HEK293 (cell line): ENCODE measurements around the gene PLEKHF1.

ENCODE experiments used
- GLIS2 ChIP-seq: fragments of 450-650 bp; formaldehyde crosslinking; IDR thresholded peaks from 2 replicates; pipeline ENCODE4 v1.5.1; 2016; ENCODE audit warnings: missing biosample characterization, missing genetic modification characterization
- MYNN ChIP-seq: fragments of 450-650 bp; formaldehyde crosslinking; IDR thresholded peaks from 2 replicates; pipeline ENCODE4 v1.5.1; 2016; ENCODE audit warnings: missing biosample characterization, missing genetic modification characterization, borderline replicate concordance
- SP7 ChIP-seq: fragments of 450-650 bp; formaldehyde crosslinking; IDR thresholded peaks from 2 replicates; pipeline ENCODE4 v1.5.1; 2016; ENCODE audit warnings: missing biosample characterization, missing genetic modification characterization
- YY1 ChIP-seq: fragments of 450-650 bp; formaldehyde crosslinking; IDR thresholded peaks from 2 replicates; pipeline ENCODE4 v1.5.1; 2018; ENCODE audit warnings: missing biosample characterization, missing genetic modification characterization
- ZBTB20 ChIP-seq: fragments of 450-650 bp; formaldehyde crosslinking; IDR thresholded peaks from 2 replicates; pipeline ENCODE4 v1.5.1; 2016; ENCODE audit warnings: missing biosample characterization, missing genetic modification characterization
- ZBTB7A ChIP-seq: fragments of 450-650 bp; formaldehyde crosslinking; IDR thresholded peaks from 2 replicates; pipeline ENCODE4 v1.5.1; 2016; ENCODE audit warnings: low read depth, missing biosample characterization, missing genetic modification characterization
- ZBTB8A ChIP-seq: fragments of 450-650 bp; formaldehyde crosslinking; IDR thresholded peaks from 2 replicates; pipeline ENCODE4 v1.5.1; 2016; ENCODE audit warnings: missing biosample characterization, missing genetic modification characterization
- ZNF112 ChIP-seq: fragments of 450-650 bp; formaldehyde crosslinking; IDR thresholded peaks from 2 replicates; pipeline ENCODE4 v1.5.0; 2017; ENCODE audit warnings: missing biosample characterization, missing genetic modification characterization
- ZNF114 ChIP-seq: fragments of 450-650 bp; formaldehyde crosslinking; IDR thresholded peaks from 2 replicates; pipeline ENCODE4 v1.5.0; 2017; ENCODE audit warnings: missing biosample characterization, missing genetic modification characterization
- ZNF146 ChIP-seq: fragments of 450-650 bp; formaldehyde crosslinking; IDR thresholded peaks from 2 replicates; pipeline ENCODE4 v1.5.1; 2016; ENCODE audit warnings: missing biosample characterization, missing genetic modification characterization
- ZNF157 ChIP-seq: fragments of 450-650 bp; formaldehyde crosslinking; IDR thresholded peaks from 2 replicates; pipeline ENCODE4 v1.5.1; 2016; ENCODE audit warnings: missing biosample characterization, missing genetic modification characterization
- ZNF174 ChIP-seq: fragments of 450-650 bp; formaldehyde crosslinking; IDR thresholded peaks from 2 replicates; pipeline ENCODE4 v1.5.0; 2017; ENCODE audit warnings: missing biosample characterization, mild to moderate bottlenecking, missing genetic modification characterization
- ZNF211 ChIP-seq: fragments of 450-650 bp; formaldehyde crosslinking; IDR thresholded peaks from 2 replicates; pipeline ENCODE4 v1.5.1; 2016; ENCODE audit warnings: low read depth, missing biosample characterization, missing genetic modification characterization
- ZNF223 ChIP-seq: fragments of 450-650 bp; formaldehyde crosslinking; IDR thresholded peaks from 2 replicates; pipeline ENCODE4 v1.5.1; 2016; ENCODE audit warnings: missing biosample characterization, missing genetic modification characterization
- ZNF26 ChIP-seq: fragments of 450-650 bp; formaldehyde crosslinking; IDR thresholded peaks from 2 replicates; pipeline ENCODE4 v1.5.1; 2016; ENCODE audit warnings: missing biosample characterization, missing genetic modification characterization
- ZNF274 ChIP-seq, 2 experiments: fragments of 200-500 bp in 1 of 2; fragments of 450-650 bp in 1 of 2; sonication (Bioruptor generic) in 1 of 2; formaldehyde crosslinking in 1 of 2; IDR thresholded peaks; 2 replicates each; pipeline versions ENCODE4 v1.5.1 to v1.6.1; 2014 to 2016; ENCODE audit warnings: borderline replicate concordance in 1 of 2, inconsistent platforms in 1 of 2, low read length in 1 of 2, missing biosample characterization in 1 of 2, missing genetic modification characterization in 1 of 2
- ZNF426 ChIP-seq: fragments of 450-650 bp; formaldehyde crosslinking; IDR thresholded peaks from 2 replicates; pipeline ENCODE4 v1.5.1; 2017; ENCODE audit warnings: missing biosample characterization, missing genetic modification characterization, mild to moderate bottlenecking, inconsistent platforms, moderate library complexity
- ZNF510 ChIP-seq: fragments of 450-650 bp; formaldehyde crosslinking; IDR thresholded peaks from 2 replicates; pipeline ENCODE4 v1.5.1; 2018; ENCODE audit warnings: mild to moderate bottlenecking, missing genetic modification characterization, missing biosample characterization; ENCODE audit not compliant: insufficient replicate concordance
- ZNF529 ChIP-seq: fragments of 450-650 bp; formaldehyde crosslinking; IDR thresholded peaks from 2 replicates; pipeline ENCODE4 v1.5.1; 2017; ENCODE audit warnings: missing genetic modification characterization, missing biosample characterization; ENCODE audit not compliant: insufficient replicate concordance
- ZNF530 ChIP-seq: fragments of 450-650 bp; formaldehyde crosslinking; IDR thresholded peaks from 2 replicates; pipeline ENCODE4 v1.5.1; 2016; ENCODE audit warnings: low read depth, missing biosample characterization, missing genetic modification characterization
- ZNF560 ChIP-seq: fragments of 450-650 bp; formaldehyde crosslinking; IDR thresholded peaks from 2 replicates; pipeline ENCODE4 v1.5.1; 2017; ENCODE audit warnings: missing biosample characterization, missing genetic modification characterization, borderline replicate concordance
- ZNF571 ChIP-seq: fragments of 450-650 bp; formaldehyde crosslinking; IDR thresholded peaks from 2 replicates; pipeline ENCODE4 v1.5.0; 2017; ENCODE audit warnings: missing biosample characterization, missing genetic modification characterization
- ZNF660 ChIP-seq: fragments of 450-650 bp; IDR thresholded peaks from 2 replicates; pipeline ENCODE4 v1.5.1; 2018; ENCODE audit warnings: missing biosample characterization, mild to moderate bottlenecking, missing genetic modification characterization
- ZNF701 ChIP-seq: fragments of 450-650 bp; formaldehyde crosslinking; IDR thresholded peaks from 2 replicates; pipeline ENCODE4 v1.5.1; 2016; ENCODE audit warnings: missing biosample characterization, missing genetic modification characterization
- ZNF776 ChIP-seq: fragments of 450-650 bp; formaldehyde crosslinking; IDR thresholded peaks from 2 replicates; pipeline ENCODE4 v1.5.0; 2017; ENCODE audit warnings: missing biosample characterization, missing genetic modification characterization, borderline replicate concordance
- ZNF843 ChIP-seq: fragments of 450-650 bp; formaldehyde crosslinking; IDR thresholded peaks from 2 replicates; pipeline ENCODE4 v1.5.1; 2016; ENCODE audit warnings: missing biosample characterization, missing genetic modification characterization
- ZSCAN16 ChIP-seq: fragments of 450-650 bp; formaldehyde crosslinking; IDR thresholded peaks from 2 replicates; pipeline ENCODE4 v1.5.1; 2016; ENCODE audit warnings: missing biosample characterization, missing genetic modification characterization
- TF ChIP-seq, protein P1 (sequence below): fragments of 450-650 bp; formaldehyde crosslinking; IDR thresholded peaks from 2 replicates; pipeline ENCODE4 v1.5.1; 2016; ENCODE audit warnings: missing biosample characterization, missing genetic modification characterization
- TF ChIP-seq, protein P2 (sequence below): fragments of 450-650 bp; formaldehyde crosslinking; IDR thresholded peaks from 2 replicates; pipeline ENCODE4 v1.5.1; 2016; ENCODE audit warnings: missing biosample characterization, missing genetic modification characterization
- TF ChIP-seq, protein P3 (sequence below): fragments of 450-650 bp; formaldehyde crosslinking; IDR thresholded peaks from 2 replicates; pipeline ENCODE4 v1.5.1; 2016; ENCODE audit warnings: missing biosample characterization, missing genetic modification characterization, borderline replicate concordance

The PLEKHF1 gene

GRCh38 chr19:29687244-29687896 lies 22.1 kb downstream of the PLEKHF1 start (continued):
- TF ChIP-seq ZNF426 (tag by site-specific recombination) (no peak), ZNF174 (no peak), ZNF114 (tag by site-specific recombination) (no peak), ZNF26 (tag by site-specific recombination) (no peak), GLIS2 (tag by site-specific recombination) (no peak), ZNF146 (tag by site-specific recombination) (no peak), YY1 (tag by site-specific recombination) (no peak), ZNF211 (tag by site-specific recombination) (no peak), ZNF660 (tag by site-specific recombination) (peak; percentile 93), ZNF529 (tag by site-specific recombination) (no peak), ZNF571 (no peak), ZNF112 (no peak), ZBTB7A (tag by site-specific recombination) (no peak), ZNF530 (tag by site-specific recombination) (no peak), SP7 (peak; percentile 89), ZBTB20 (tag by site-specific recombination) (peak; percentile 13; the same call in 1 of the 2 replicates), ZNF274 (IDR thresholded peaks at IDR 0.05; ENCODE audit: low read length) (no peak), ZNF274 (tag by site-specific recombination; IDR thresholded peaks at IDR 0.05; ENCODE audit: borderline replicate concordance) (peak; percentile 34; the same call in 1 of the 2 replicates), ZNF510 (tag by site-specific recombination) (no peak), ZNF701 (peak; percentile 52; the same call in 1 of the 2 replicates), ZNF843 (tag by site-specific recombination) (peak; percentile 28; the same call in 1 of the 2 replicates), ZNF223 (no peak), ZNF157 (tag by site-specific recombination) (no peak), ZNF560 (no peak), ZSCAN16 (tag by site-specific recombination) (no peak), MYNN (tag by site-specific recombination) (no peak), ZBTB8A (tag by site-specific recombination) (no peak), ZNF776 (tag by site-specific recombination) (no peak)
- TF ChIP-seq, protein P1, sequence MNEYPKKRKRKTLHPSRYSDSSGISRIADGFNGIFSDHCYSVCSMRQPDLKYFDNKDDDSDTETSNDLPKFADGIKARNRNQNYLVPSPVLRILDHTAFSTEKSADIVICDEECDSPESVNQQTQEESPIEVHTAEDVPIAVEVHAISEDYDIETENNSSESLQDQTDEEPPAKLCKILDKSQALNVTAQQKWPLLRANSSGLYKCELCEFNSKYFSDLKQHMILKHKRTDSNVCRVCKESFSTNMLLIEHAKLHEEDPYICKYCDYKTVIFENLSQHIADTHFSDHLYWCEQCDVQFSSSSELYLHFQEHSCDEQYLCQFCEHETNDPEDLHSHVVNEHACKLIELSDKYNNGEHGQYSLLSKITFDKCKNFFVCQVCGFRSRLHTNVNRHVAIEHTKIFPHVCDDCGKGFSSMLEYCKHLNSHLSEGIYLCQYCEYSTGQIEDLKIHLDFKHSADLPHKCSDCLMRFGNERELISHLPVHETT = peak; percentile 23; the same call in 1 of the 2 replicates
- TF ChIP-seq, protein P2, sequence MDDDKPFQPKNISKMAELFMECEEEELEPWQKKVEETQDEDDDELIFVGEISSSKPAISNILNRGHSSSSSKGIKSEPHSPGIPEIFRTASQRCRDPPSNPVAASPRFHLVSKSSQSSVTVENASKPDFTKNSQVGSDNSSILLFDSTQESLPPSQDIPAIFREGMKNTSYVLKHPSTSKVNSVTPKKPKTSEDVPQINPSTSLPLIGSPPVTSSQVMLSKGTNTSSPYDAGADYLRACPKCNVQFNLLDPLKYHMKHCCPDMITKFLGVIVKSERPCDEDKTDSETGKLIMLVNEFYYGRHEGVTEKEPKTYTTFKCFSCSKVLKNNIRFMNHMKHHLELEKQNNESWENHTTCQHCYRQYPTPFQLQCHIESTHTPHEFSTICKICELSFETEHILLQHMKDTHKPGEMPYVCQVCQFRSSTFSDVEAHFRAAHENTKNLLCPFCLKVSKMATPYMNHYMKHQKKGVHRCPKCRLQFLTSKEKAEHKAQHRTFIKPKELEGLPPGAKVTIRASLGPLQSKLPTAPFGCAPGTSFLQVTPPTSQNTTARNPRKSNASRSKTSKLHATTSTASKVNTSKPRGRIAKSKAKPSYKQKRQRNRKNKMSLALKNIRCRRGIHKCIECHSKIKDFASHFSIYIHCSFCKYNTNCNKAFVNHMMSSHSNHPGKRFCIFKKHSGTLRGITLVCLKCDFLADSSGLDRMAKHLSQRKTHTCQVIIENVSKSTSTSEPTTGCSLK (tag by site-specific recombination) = 0 out of 2 replicates have a peak, but pooled peaks have one; percentile 80
- TF ChIP-seq, protein P3, sequence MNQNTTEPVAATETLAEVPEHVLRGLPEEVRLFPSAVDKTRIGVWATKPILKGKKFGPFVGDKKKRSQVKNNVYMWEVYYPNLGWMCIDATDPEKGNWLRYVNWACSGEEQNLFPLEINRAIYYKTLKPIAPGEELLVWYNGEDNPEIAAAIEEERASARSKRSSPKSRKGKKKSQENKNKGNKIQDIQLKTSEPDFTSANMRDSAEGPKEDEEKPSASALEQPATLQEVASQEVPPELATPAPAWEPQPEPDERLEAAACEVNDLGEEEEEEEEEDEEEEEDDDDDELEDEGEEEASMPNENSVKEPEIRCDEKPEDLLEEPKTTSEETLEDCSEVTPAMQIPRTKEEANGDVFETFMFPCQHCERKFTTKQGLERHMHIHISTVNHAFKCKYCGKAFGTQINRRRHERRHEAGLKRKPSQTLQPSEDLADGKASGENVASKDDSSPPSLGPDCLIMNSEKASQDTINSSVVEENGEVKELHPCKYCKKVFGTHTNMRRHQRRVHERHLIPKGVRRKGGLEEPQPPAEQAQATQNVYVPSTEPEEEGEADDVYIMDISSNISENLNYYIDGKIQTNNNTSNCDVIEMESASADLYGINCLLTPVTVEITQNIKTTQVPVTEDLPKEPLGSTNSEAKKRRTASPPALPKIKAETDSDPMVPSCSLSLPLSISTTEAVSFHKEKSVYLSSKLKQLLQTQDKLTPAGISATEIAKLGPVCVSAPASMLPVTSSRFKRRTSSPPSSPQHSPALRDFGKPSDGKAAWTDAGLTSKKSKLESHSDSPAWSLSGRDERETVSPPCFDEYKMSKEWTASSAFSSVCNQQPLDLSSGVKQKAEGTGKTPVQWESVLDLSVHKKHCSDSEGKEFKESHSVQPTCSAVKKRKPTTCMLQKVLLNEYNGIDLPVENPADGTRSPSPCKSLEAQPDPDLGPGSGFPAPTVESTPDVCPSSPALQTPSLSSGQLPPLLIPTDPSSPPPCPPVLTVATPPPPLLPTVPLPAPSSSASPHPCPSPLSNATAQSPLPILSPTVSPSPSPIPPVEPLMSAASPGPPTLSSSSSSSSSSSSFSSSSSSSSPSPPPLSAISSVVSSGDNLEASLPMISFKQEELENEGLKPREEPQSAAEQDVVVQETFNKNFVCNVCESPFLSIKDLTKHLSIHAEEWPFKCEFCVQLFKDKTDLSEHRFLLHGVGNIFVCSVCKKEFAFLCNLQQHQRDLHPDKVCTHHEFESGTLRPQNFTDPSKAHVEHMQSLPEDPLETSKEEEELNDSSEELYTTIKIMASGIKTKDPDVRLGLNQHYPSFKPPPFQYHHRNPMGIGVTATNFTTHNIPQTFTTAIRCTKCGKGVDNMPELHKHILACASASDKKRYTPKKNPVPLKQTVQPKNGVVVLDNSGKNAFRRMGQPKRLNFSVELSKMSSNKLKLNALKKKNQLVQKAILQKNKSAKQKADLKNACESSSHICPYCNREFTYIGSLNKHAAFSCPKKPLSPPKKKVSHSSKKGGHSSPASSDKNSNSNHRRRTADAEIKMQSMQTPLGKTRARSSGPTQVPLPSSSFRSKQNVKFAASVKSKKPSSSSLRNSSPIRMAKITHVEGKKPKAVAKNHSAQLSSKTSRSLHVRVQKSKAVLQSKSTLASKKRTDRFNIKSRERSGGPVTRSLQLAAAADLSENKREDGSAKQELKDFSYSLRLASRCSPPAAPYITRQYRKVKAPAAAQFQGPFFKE = peak; percentile 88; the same call in 1 of the 2 replicates
